Activated gamma-delta T cell treated with Interleukin-2 at 50 U/mL for 16 hours (primary cell): ENCODE results near the gene SHB.

Source experiments
- DNase-seq: peaks from one replicate; pipeline ENCODE4 v3.0.0-alpha.2; 2020

Gene SHB

DNA sequence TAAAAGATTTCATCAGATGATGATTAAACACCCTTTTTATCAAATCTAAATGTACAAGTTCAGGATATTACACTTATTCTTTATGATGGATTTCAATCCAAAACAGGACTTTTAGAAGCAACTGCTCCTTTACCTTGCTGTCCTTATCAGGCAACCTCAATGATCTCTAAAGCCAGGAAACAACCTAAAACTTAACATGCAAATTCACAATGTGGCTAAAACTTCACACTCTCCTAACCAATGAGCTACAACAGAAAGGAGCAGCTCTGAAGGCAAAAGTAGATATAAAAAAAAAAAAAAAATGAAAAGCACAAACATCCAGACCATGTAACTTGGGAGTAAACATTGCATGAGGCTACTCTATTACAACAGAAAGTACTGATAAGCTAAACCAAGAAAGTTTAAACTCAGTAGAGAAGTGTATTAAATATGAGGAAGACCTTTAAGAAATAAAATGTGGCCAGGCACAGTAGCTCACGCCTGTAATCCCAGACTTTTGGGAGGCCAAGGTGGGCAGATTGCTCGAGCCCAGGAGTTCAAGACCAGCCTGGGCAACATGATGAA is 188.0 kb downstream of the SHB start:
- no peak for DNase-seq

DNA sequence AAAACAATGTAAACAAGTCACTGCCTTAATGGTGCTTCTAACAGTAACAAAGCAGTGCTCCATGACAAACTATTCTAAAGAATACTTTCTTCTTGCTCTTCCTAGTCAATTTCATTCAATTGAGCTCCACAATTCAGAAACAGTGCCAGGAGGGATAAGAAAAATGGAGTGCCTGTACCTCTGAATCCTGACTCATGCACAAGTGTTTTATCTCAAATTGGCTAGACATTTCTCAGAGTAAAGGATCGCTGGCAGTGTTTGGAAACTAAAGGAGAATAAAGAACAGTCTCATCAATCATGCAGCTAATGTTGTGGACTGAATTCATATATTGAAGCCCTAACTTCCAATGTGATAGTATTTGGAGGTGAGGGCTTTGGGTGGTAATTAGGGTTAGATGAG is 192.7 kb downstream of the SHB start:
- no peak for DNase-seq

DNA sequence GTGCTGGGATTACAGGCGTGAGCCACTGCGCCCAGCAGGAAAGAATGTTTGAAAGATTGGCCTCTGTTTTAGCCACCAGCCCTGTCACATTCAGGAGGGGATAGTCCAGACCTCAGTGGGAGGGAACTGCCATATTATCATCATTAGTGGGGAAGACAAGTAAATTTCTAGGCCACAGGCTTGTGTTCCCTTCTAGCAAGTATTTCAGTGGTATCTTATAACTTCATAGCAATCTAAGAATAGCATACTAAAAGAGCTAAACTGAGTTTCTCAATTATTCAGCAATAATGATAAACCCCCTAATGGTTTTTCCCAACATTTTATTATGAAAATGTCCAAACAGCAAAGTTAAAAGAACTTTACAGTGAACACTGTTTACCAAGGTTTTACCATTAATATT is 195.1 kb downstream of the SHB start:
- no peak for DNase-seq

DNA sequence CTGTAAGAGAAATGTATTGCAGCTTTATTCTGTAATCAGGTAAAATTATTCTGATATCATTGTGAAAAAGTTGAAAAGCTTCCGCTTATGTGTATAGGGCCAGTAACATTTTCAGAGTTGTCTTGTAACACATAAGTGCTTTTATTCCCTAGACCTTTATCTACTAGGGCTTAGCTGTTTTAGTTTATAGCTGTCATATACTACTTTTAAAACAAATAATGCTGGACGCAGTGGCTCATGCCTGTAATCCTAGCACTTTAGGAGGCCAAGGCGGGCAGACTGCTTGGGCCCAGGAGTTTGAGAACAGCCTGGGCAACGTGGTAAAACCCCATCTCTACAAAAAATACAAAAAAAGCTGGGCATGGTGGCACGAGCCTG is 198.2 kb downstream of the SHB start:
- DNase-seq, result no peak

DNA sequence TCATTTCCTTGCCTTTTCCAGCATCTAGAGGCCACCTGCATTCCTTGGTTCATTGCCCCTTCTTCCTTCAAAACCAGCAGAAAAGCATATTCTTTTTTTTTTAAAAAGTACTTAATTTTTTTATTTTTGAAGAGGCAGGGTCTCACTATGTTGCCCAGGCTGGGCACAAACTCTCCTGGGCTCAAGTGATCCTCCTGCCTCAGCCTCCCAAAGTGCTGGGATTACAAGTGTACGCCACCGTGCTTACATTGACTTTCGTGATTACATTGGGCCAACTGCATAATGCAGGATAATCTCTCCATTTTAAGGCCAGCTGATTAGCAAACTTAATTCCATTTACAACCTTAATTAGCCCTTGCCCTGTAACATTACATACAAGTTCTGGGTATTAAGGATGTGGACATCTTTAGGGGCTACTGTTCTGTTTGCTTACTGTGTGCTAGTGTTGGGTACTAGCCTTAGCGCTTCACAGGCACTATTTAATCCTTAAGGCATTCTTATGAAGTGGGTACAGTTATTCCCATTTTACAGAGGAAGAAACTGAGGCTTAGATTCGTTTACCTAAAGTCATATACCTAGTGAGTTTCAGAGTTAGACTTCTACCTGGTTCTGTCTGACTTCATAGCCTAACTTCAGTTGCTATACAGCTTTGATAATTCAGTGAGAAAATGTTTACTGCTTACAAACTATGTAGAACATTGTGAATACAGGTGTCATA is 198.8 kb downstream of the SHB start:
- DNase-seq, result no peak
